ENCODE results near the gene PTGES2. TPM values are rescaled to one million over a fixed set of nuclear protein-coding genes. Genes with fewer than 3 reads are reported as not detected.

PTGES2 gene
- total and polyA plus RNA-seq, 2 experiments from 2014 or later, result 59.7 to 124 TPM

DNA sequence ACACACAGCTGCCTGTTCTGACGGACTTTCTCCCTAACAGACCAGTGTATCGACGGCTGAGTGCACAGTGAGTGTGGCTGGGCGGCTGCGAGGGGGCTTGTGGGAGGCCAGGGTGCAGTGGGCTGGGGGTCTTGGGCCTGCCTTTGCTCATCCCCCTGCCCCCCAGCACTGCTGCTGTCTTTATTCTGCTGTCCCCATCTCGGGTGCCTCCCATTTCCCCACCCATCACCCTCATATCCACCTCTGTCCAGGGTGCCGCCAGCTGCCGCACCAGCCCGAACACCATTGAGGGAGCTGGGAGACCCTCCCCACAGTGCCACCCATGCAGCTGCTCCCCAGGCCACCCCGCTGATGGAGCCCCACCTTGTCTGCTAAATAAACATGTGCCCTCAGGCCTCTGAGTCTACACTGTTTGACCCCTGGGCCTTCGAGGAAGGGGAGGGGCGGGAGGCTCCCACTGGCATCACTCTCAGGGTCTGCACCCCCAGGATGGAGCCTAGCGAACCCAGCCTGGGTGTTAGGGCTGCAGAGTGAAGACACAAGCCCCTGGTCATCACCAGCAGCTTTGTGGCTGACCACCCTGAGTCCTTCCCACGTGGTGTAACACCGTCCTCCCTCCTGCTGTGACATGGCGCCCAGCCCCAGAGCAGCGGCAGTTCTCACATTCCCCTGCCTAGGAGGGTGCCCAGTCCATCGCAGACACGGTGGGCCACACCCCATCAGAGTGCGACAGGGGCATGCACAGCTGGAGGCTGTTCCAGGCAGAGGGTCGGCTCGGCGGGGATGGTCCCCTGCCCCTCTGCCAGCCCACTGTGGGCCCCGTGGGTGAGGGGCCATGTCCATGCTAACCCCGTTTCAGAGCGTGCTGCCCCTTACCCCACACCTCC lies 25.8 kb upstream of the PTGES2 start:
- H3K27ac Mint-ChIP-seq, result no peak overlapping the region
- H3K36me3 ChIP-seq (ENCODE audit: insufficient read depth), result no peaks in the 10 kb centered on the region
- TF ChIP-seq NANOG (IDR thresholded peaks at IDR 0.05; ENCODE audit: borderline replicate concordance) (no peak), STAT1 (IDR thresholded peaks at IDR 0.05; ENCODE audit: unreplicated experiment) (no peak), POLR2AphosphoS5 (IDR thresholded peaks at IDR 0.05; ENCODE audit: low read depth) (no peak), EZH2phosphoT487 (IDR thresholded peaks at IDR 0.05; ENCODE audit: unreplicated experiment) (no peak), JUNB (IDR thresholded peaks at IDR 0.05; ENCODE audit: unreplicated experiment) (no peak), ZNF114 (CRISPR knock-in tag; IDR thresholded peaks at IDR 0.05) (no peak)
- TF ChIP-seq, protein P1, sequence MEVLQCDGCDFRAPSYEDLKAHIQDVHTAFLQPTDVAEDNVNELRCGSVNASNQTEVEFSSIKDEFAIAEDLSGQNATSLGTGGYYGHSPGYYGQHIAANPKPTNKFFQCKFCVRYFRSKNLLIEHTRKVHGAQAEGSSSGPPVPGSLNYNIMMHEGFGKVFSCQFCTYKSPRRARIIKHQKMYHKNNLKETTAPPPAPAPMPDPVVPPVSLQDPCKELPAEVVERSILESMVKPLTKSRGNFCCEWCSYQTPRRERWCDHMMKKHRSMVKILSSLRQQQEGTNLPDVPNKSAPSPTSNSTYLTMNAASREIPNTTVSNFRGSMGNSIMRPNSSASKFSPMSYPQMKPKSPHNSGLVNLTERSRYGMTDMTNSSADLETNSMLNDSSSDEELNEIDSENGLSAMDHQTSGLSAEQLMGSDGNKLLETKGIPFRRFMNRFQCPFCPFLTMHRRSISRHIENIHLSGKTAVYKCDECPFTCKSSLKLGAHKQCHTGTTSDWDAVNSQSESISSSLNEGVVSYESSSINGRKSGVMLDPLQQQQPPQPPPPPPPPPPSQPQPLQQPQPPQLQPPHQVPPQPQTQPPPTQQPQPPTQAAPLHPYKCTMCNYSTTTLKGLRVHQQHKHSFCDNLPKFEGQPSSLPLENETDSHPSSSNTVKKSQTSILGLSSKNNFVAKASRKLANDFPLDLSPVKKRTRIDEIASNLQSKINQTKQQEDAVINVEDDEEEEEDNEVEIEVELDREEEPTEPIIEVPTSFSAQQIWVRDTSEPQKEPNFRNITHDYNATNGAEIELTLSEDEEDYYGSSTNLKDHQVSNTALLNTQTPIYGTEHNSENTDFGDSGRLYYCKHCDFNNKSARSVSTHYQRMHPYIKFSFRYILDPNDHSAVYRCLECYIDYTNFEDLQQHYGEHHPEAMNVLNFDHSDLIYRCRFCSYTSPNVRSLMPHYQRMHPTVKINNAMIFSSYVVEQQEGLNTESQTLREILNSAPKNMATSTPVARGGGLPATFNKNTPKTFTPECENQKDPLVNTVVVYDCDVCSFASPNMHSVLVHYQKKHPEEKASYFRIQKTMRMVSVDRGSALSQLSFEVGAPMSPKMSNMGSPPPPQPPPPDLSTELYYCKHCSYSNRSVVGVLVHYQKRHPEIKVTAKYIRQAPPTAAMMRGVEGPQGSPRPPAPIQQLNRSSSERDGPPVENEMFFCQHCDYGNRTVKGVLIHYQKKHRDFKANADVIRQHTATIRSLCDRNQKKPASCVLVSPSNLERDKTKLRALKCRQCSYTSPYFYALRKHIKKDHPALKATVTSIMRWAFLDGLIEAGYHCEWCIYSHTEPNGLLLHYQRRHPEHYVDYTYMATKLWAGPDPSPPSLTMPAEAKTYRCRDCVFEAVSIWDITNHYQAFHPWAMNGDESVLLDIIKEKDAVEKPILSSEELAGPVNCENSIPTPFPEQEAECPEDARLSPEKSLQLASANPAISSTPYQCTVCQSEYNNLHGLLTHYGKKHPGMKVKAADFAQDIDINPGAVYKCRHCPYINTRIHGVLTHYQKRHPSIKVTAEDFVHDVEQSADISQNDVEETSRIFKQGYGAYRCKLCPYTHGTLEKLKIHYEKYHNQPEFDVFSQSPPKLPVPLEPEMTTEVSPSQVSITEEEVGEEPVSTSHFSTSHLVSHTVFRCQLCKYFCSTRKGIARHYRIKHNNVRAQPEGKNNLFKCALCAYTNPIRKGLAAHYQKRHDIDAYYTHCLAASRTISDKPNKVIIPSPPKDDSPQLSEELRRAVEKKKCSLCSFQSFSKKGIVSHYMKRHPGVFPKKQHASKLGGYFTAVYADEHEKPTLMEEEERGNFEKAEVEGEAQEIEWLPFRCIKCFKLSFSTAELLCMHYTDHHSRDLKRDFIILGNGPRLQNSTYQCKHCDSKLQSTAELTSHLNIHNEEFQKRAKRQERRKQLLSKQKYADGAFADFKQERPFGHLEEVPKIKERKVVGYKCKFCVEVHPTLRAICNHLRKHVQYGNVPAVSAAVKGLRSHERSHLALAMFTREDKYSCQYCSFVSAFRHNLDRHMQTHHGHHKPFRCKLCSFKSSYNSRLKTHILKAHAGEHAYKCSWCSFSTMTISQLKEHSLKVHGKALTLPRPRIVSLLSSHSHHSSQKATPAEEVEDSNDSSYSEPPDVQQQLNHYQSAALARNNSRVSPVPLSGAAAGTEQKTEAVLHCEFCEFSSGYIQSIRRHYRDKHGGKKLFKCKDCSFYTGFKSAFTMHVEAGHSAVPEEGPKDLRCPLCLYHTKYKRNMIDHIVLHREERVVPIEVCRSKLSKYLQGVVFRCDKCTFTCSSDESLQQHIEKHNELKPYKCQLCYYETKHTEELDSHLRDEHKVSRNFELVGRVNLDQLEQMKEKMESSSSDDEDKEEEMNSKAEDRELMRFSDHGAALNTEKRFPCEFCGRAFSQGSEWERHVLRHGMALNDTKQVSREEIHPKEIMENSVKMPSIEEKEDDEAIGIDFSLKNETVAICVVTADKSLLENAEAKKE (CRISPR knock-in tag; IDR thresholded peaks at IDR 0.05), result no peak
- TF ChIP-seq, protein P2, sequence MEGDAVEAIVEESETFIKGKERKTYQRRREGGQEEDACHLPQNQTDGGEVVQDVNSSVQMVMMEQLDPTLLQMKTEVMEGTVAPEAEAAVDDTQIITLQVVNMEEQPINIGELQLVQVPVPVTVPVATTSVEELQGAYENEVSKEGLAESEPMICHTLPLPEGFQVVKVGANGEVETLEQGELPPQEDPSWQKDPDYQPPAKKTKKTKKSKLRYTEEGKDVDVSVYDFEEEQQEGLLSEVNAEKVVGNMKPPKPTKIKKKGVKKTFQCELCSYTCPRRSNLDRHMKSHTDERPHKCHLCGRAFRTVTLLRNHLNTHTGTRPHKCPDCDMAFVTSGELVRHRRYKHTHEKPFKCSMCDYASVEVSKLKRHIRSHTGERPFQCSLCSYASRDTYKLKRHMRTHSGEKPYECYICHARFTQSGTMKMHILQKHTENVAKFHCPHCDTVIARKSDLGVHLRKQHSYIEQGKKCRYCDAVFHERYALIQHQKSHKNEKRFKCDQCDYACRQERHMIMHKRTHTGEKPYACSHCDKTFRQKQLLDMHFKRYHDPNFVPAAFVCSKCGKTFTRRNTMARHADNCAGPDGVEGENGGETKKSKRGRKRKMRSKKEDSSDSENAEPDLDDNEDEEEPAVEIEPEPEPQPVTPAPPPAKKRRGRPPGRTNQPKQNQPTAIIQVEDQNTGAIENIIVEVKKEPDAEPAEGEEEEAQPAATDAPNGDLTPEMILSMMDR (conservative IDR thresholded peaks at IDR 0.05; ENCODE audit: low read depth in 2 of 2), result no peak
- no peaks in the 10 kb centered on the region for H3K9me2 ChIP-seq (ENCODE audit: insufficient read depth)
- H3F3A ChIP-seq (replicated peaks; ENCODE audit: low read depth), result no peaks in the 10 kb centered on the region
- peaks cover 7% of the 10 kb centered on the region for H3K27me3 Mint-ChIP-seq (ENCODE audit: insufficient read depth, low read depth, poor library complexity)
- ATAC-seq (no peak), DNase-seq (ENCODE audit: low spot score) (no peak)
- no peaks in the 10 kb centered on the region for H3K27me3 ChIP-seq (ENCODE audit: insufficient read depth)
- no peak overlapping the region for H2AFZ ChIP-seq
- no peak overlapping the region for H3K27ac ChIP-seq (ENCODE audit: low read depth)
- no peaks in the 10 kb centered on the region for H3K36me3 Mint-ChIP-seq (ENCODE audit: low read depth)
- H3K9me3 Mint-ChIP-seq, result peaks cover 3% of the 10 kb centered on the region; the same call in 1 of the 3 replicates
- H3K79me2 ChIP-seq (replicated peaks; ENCODE audit: insufficient read depth), result no peaks in the 10 kb centered on the region
- H3K4me3 ChIP-seq, result no peak overlapping the region
- H3K4me2 ChIP-seq, result no peak overlapping the region
- peaks cover 10% of the 10 kb centered on the region for H3K4me1 Mint-ChIP-seq
- H3K4me3 Mint-ChIP-seq, result no peak overlapping the region
- peaks cover 3% of the 10 kb centered on the region for H3K4me1 ChIP-seq (ENCODE audit: insufficient read depth)
- no peaks in the 10 kb centered on the region for H4K20me1 ChIP-seq (replicated peaks; ENCODE audit: insufficient read depth)

Measured in GM23338 (cell line).